ENCODE data around the gene FAM83B. TPM values are rescaled to one million over a fixed set of nuclear protein-coding genes. Genes with fewer than 3 reads are reported as not detected.

Gene FAM83B
- total and polyA plus RNA-seq, 8 donors: 0.46 to 7.3 (median 1.6) TPM

GRCh38 chr6:54868556-54868955 is 22.0 kb downstream of the FAM83B start:
- intact Hi-C loops (cut with DNase I): no loop called here
- no peaks in the 10 kb centered on the region for H3K36me3 ChIP-seq
- H3K4me3 ChIP-seq: no peak overlapping the region
- no peak for FAIRE-seq
- H3K27ac ChIP-seq: no peak overlapping the region
- DNase-seq: no peak
- TF ChIP-seq CTCF (IDR thresholded peaks at IDR 0.05): no peak
- ATAC-seq: no peak
- no peaks in the 10 kb centered on the region for H3K9me3 ChIP-seq
- H3K4me1 ChIP-seq: peaks cover 0 to 4% (median 0%) of the 10 kb centered on the region in 3 donors
- H3K27me3 ChIP-seq: no peaks in the 10 kb centered on the region

DNA sequence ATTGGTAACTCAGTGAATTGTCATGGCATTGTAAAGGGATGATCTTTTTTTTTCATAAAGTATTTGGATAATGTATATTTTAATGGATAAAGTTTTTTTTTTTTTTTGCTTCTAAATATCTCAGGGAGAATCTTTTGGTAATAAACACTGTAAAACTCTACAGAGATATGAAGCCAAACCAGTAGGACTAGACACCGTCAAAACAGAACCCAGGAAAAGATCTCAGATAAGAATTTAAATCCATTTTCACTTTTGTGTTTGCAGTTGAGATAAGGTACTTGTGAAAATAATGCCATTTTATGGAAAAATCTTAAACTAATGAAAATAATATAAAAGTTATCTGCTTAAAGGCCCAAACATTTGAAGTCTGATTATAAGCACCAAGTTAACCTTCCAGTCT is 27.0 kb downstream of the FAM83B start:
- TF ChIP-seq CTCF (IDR thresholded peaks at IDR 0.05): no peak
- FAIRE-seq: no peak
- intact Hi-C loops (cut with DNase I): no loop called here

DNA sequence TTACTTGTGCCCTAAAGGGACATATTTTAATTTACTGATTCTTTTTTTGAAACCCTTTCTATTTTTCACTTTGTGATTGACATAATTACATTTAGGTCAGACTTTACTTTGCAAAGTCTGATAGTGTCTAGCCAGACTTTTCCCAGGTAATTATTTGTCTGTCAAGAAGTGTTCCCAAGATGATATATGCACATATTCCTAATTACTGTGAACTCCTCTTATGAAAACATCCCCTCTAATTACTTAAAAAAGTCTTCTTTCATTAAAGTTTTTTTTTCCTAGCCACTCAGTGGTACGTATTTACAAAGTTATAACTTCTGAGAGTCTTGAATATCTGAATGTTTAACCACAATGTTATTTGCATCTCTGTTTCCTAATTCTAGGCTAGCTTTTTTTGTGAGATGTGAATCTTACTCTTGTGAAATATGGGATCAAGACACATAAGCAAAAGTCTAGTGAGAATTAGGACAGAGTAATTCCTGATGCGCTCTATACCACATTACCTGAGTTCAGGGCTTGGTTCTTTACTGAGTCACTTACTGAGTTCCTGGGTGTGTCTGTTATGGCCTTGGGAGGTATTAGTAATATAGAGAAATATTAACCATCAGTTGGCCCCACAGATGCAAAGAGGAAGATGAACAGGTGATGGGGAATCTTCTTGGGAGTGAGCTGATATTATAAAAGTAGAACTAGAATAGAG is 27.9 kb downstream of the FAM83B start:
- no peaks in the 10 kb centered on the region for H3K27me3 ChIP-seq
- intact Hi-C loops (cut with DNase I): no loop called here
- TF ChIP-seq CTCF (IDR thresholded peaks at IDR 0.05): peak in 1 of 4 donors; percentile 3
- H3K4me1 ChIP-seq: peaks cover 0 to 10% (median 0%) of the 10 kb centered on the region in 3 donors
- H3K4me3 ChIP-seq: no peak overlapping the region
- WGBS, 2 donors: 86 to 90% methylated on average over 2 of the region's 2 CpGs
- no peak for ATAC-seq
- H3K27ac ChIP-seq: no peak overlapping the region
- no peak for DNase-seq
- no peaks in the 10 kb centered on the region for H3K36me3 ChIP-seq
- FAIRE-seq: no peak
- no peaks in the 10 kb centered on the region for H3K9me3 ChIP-seq

More for the DNA sequence above, 27.0 kb downstream of the FAM83B start:
- no peak overlapping the region for H3K27ac ChIP-seq
- H3K9me3 ChIP-seq: no peaks in the 10 kb centered on the region
- H3K36me3 ChIP-seq: no peaks in the 10 kb centered on the region
- no peak overlapping the region for H3K4me3 ChIP-seq
- WGBS, 2 donors: 20 to 22% methylated on average over 1 of the region's 1 CpG
- DNase-seq: no peak
- ATAC-seq: no peak
- no peaks in the 10 kb centered on the region for H3K27me3 ChIP-seq
- H3K4me1 ChIP-seq: peaks cover 0 to 10% (median 0%) of the 10 kb centered on the region in 3 donors

- FAIRE-seq: no peak
- no peaks in the 10 kb centered on the region for H3K36me3 ChIP-seq
- no peak overlapping the region for H3K4me3 ChIP-seq
- intact Hi-C loops (cut with DNase I): no loop called here
- no peak overlapping the region for H3K27ac ChIP-seq
- no peaks in the 10 kb centered on the region for H3K9me3 ChIP-seq
- no peaks in the 10 kb centered on the region for H3K27me3 ChIP-seq
- 77 to 83% methylated on average over 3 of the region's 3 CpGs for WGBS, 2 donors
- TF ChIP-seq CTCF (IDR thresholded peaks at IDR 0.05): no peak
- no peak for DNase-seq
- ATAC-seq: no peak
- H3K4me1 ChIP-seq: peaks cover 0 to 10% (median 0%) of the 10 kb centered on the region in 3 donors
Observed at GRCh38 chr6:54875539-54875938, 29.0 kb downstream of the FAM83B start.

DNA sequence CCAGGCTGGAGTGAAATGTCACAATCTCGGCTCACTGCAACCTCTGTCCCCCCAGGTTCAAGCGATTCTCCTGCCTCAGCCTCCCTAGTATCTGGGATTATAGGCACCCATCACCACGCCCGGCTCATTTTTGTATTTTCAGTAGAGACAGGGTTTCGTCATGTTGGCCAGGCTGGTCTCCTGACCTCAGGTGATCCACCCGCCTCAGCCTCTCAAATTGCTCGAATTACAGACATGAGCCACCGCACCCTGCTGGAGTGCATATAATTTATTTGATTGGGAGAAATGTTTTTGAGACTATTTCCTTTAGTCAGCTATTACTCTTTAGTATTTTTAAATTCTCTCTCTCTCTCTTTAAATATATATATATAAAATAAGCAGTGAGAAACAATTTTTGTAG is 29.8 kb downstream of the FAM83B start:
- H3K4me1 ChIP-seq: peaks cover 0 to 10% (median 0%) of the 10 kb centered on the region in 3 donors
- no peak overlapping the region for H3K4me3 ChIP-seq
- ATAC-seq (no peak), DNase-seq (no peak), FAIRE-seq (no peak)
- intact Hi-C loops (cut with DNase I): no loop called here
- no peak for TF ChIP-seq CTCF (IDR thresholded peaks at IDR 0.05)
- WGBS, 2 donors: 91 to 97% methylated on average over 8 of the region's 8 CpGs
- no peaks in the 10 kb centered on the region for H3K27me3 ChIP-seq
- no peaks in the 10 kb centered on the region for H3K9me3 ChIP-seq
- H3K36me3 ChIP-seq: no peaks in the 10 kb centered on the region
- no peak overlapping the region for H3K27ac ChIP-seq
